Neutrophil (primary cell): ENCODE results near the gene VWF.
"Not testable (repeated sequence)": the region's sequence is repeated elsewhere in the genome, so short reads cannot be mapped to it uniquely, and the experiment has no call there.

Experiments used
- H3K27ac ChIP-seq: fragments of 200-600 bp; sonication (generic); 2 replicates; pipeline ENCODE4 v1.5.1; 2016; ENCODE audit warnings: mild to moderate bottlenecking, moderate library complexity
- H3K27me3 ChIP-seq: fragments of 200-600 bp; sonication (generic); 2 replicates; pipeline ENCODE4 v1.6.0; 2016; ENCODE audit warnings: mild to moderate bottlenecking
- H3K36me3 ChIP-seq: fragments of 200-600 bp; sonication (generic); 2 replicates; pipeline ENCODE4 v1.5.1; 2017
- H3K4me1 ChIP-seq, 2 experiments: fragments of 200-600 bp in 1 of 2; sonication (generic) in 1 of 2; 1 replicate in 1 of 2; 2 replicates in 1 of 2; pipeline versions ENCODE4 v1.5.1 to v1.6.1; 2013 to 2016; ENCODE audit warnings: low read depth in 1 of 2, low read length in 1 of 2, mild to moderate bottlenecking in 1 of 2, moderate library complexity in 1 of 2; ENCODE audit not compliant: control insufficient read depth in 1 of 2, insufficient read depth in 1 of 2
- H3K4me3 ChIP-seq, 2 experiments: fragments of 200-600 bp in 1 of 2; sonication (generic) in 1 of 2; 1 replicate in 1 of 2; 2 replicates in 1 of 2; pipeline ENCODE4 v1.5.1; 2013 to 2016; ENCODE audit warnings: low read depth in 1 of 2, low read length in 1 of 2, mild to moderate bottlenecking in 1 of 2, moderate library complexity in 1 of 2
- H3K9me3 ChIP-seq: fragments of 200-600 bp; sonication (generic); 2 replicates; pipeline ENCODE4 v1.5.1; 2016
- TF ChIP-seq, protein P1 (sequence below): fragments of 200-600 bp; sonication (generic); IDR thresholded peaks from 2 replicates; pipeline ENCODE4 v1.5.1; 2016; ENCODE audit warnings: antibody characterized with exemption

The VWF gene

DNA sequence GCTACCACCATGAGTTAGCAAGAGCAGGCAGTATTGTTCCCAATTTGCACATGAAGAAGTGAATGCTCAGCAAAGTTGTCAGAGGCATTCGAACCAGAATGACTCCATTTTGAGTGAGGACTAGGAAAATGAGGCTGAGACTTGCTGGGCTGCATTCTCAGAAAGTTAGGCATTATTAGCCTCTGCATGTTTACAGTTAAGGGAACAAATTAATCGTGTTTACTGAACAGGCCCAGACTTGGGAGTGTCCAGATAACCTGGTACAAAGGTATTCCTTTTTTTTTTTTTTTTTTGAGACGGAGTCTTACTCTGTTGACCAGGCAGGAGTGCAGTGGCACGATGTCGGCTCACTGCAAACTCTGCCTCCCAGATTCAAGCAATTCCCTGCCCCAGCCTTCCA, 22.5 kb upstream of the VWF start:
- TF ChIP-seq, protein P1, sequence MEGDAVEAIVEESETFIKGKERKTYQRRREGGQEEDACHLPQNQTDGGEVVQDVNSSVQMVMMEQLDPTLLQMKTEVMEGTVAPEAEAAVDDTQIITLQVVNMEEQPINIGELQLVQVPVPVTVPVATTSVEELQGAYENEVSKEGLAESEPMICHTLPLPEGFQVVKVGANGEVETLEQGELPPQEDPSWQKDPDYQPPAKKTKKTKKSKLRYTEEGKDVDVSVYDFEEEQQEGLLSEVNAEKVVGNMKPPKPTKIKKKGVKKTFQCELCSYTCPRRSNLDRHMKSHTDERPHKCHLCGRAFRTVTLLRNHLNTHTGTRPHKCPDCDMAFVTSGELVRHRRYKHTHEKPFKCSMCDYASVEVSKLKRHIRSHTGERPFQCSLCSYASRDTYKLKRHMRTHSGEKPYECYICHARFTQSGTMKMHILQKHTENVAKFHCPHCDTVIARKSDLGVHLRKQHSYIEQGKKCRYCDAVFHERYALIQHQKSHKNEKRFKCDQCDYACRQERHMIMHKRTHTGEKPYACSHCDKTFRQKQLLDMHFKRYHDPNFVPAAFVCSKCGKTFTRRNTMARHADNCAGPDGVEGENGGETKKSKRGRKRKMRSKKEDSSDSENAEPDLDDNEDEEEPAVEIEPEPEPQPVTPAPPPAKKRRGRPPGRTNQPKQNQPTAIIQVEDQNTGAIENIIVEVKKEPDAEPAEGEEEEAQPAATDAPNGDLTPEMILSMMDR: no peak
- H3K27ac ChIP-seq: peak overlapping the region; percentile 67
- H3K36me3 ChIP-seq: no peaks in the 10 kb centered on the region
- H3K9me3 ChIP-seq: no peaks in the 10 kb centered on the region
- no peaks in the 10 kb centered on the region for H3K27me3 ChIP-seq
- H3K4me3 ChIP-seq: no peak overlapping the region
- peaks cover 22 to 24% of the 10 kb centered on the region in 2 experiments for H3K4me1 ChIP-seq

DNA sequence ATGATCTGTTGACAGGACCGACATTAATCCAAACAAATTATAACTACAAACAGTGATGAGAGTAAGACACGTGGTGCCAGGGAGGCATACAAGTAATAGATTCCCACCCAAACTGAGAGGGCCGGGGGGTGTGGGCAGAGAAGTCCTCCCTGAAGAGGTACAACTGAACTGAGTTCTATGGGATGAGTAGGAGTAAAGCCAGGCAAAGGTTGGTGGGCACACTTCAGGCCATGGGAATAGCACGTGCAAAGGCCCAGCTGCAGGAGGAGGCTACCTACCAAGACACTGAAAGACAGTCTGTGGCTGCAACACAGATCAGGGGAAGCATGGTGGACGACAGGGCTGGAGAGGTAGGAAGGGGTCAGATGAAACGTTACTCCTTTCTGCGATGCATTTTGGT, 22.0 kb upstream of the VWF start:
- Histone ChIP-seq H3K4me1 (peaks cover 26 to 28% of the 10 kb centered on the region in 2 experiments), H3K4me3 (no peak overlapping the region), H3K27me3 (no peaks in the 10 kb centered on the region), H3K27ac (peak overlapping the region; percentile 67), H3K36me3 (no peaks in the 10 kb centered on the region), H3K9me3 (no peaks in the 10 kb centered on the region)
- TF ChIP-seq, protein P1: no peak

DNA sequence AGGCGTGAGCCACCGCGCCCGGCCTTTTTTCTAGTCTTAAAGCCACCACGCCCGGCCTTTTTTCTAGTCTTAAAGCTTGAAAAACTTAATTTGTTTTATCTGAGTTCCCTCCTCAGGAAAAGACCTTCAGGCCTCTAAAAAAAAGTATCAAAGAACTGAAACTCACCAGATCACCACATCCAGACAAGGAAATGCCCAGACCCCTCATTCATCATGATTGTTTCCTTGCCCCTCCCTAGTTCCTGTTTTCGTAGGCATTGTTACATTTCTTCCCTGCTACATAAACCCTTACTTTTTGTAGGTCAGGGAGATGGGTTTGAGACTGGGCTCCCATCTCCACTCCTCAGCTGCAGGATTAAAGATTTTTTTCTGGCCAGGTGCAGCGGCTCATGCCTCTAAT, 21.1 kb upstream of the VWF start:
- Histone ChIP-seq H3K4me1 (peaks cover 36 to 37% of the 10 kb centered on the region in 2 experiments), H3K27me3 (no peaks in the 10 kb centered on the region), H3K36me3 (no peaks in the 10 kb centered on the region), H3K27ac (peak overlapping the region; percentile 67), H3K9me3 (no peaks in the 10 kb centered on the region), H3K4me3 (no peak overlapping the region)
- TF ChIP-seq, protein P1: no peak

DNA sequence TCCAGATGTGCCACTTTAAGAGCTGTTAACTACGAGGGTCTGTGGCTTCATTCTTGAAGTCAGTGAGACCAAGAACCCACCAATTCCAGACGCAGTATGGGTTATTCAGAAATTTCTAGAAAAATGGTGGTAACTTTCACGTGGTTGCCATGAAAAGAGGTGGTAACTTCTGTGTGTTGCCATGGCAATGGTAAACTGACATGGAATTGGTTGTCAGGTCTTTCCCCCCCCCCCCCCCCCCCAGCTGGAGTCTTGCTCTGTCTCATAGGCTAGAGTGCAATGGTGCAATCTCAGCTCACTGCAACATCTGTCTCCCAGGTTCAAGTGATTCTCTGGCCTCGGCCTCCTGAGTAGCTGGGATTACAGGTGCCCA, 18.8 kb upstream of the VWF start:
- peaks cover 58 to 60% of the 10 kb centered on the region in 2 experiments for H3K4me1 ChIP-seq
- no peaks in the 10 kb centered on the region for H3K27me3 ChIP-seq
- no peaks in the 10 kb centered on the region for H3K9me3 ChIP-seq
- TF ChIP-seq, protein P1: no peak
- no peak overlapping the region for H3K4me3 ChIP-seq
- H3K27ac ChIP-seq: peak overlapping the region; percentile 97
- H3K36me3 ChIP-seq: no peaks in the 10 kb centered on the region

DNA sequence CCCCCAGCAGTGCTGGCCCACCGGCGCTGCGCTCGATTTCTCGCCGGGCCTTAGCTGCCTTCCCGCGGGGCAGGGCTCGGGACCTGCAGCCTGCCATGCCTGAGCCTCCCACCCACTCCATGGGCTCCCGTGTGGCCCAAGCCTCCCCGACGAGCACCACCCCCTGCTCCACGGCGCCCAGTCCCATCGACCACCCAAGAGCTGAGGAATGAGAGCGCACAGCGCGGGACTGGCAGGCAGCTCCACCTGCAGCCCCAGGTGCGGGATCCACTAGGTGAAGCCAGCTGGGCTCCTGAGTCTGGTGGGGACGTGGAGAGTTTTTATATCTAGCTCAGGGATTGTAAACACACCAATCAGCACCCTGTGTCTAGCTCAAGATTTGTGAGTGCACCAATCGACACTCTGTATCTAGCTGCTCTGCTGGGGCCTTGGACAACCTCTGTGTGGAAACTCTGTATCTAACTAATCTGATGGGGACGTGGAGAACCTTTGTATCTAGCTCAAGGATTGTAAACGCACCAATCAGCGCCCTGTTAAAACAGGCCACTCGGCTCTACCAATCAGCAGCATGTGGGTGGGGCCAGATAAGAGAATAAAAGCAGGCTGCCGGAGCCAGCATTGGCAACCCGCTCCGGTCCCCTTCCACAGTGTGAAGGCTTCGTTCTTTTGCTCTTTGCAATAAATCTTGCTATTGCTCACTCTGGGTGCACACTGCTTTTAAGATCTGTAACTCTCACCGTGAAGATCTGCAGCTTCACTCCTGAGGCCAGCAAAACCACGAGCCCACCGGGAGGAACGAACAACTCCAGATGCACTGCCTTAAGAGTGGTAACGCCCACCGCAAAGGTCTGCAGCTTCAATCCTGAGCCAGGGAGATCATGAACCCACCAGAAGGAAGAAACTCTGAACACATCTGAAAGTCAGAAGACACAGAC, 18.2 kb upstream of the VWF start:
- not testable (repeated sequence) for H3K9me3 ChIP-seq

DNA sequence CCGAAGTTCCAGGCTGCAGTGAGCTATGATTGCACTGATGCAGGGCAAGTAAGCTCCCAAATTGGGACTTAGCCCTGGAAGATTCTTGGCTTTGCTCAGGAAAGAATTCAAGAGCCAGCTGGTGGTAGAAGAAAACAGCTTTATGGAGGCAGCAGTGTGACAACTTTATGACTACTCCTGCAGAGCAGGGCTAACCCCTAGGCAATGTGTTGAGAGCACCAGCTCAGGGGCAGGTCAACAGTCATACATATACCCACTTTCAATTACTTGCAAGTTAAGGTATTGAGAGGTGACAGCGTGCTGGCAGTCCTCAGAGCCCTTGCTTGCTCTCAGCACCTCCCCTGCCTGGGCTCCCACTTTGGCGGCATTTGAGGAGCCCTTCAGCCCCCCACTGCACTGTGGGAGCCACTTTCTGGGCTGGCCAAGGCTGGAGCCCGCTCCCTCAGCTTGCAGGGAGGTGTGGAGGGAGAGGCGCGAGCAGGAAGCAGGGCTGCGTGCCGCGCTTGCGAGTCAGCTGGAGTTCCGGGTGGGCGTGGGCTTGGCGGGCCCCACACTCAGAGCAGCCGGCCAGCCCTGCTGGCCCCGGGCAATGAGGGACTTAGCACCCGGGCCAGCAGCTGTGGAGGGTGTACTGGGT, 17.4 kb upstream of the VWF start:
- not testable (repeated sequence) for H3K27me3 ChIP-seq, H3K36me3 ChIP-seq, H3K9me3 ChIP-seq
- H3K4me1 ChIP-seq: peaks cover 63 to 65% of the 10 kb centered on the region in 2 experiments
- H3K27ac ChIP-seq: peak overlapping the region; percentile 97
- peak overlapping the region; percentile 20 to 30 for H3K4me3 ChIP-seq

More for the DNA sequence above, 18.2 kb upstream of the VWF start:
- H3K27me3 ChIP-seq, H3K4me3 ChIP-seq, H3K36me3 ChIP-seq: not testable (repeated sequence)
- Histone ChIP-seq H3K27ac (peak overlapping the region; percentile 97), H3K4me1 (peaks cover 63 to 65% of the 10 kb centered on the region in 2 experiments)
